Natural killer cell (primary cell): Measurements from ENCODE around the gene CENATAC. TPM values are rescaled to one million over a fixed set of nuclear protein-coding genes. Genes with fewer than 3 reads are reported as not detected.

ENCODE experiments used
- ATAC-seq, 3 donors: fragments of 150-1000 bp in 2 of 3; fragments of 200-7000 bp in 1 of 3; cut with Tn5 transposase; 1 replicate in 1 of 3; 2 replicates in 2 of 3; pipeline ENCODE4 v1.10.0; 2021; ENCODE audit warnings: mild to moderate bottlenecking in 2 of 3, moderate library complexity in 2 of 3
- DNase-seq, 2 donors: peaks; one replicate each; pipeline versions ENCODE4 v3.0.0 to v3.0.0-alpha.2; 2013 to 2021; ENCODE audit warnings: mixed read lengths in 1 of 2
- H3K27ac ChIP-seq: one replicate; pipeline ENCODE4 v1.5.1; 2013; ENCODE audit warnings: mild to moderate bottlenecking, low read length
- H3K27me3 ChIP-seq: one replicate; pipeline ENCODE4 v1.6.1; 2013; ENCODE audit warnings: low read length; ENCODE audit not compliant: control insufficient read depth, insufficient read depth
- H3K36me3 ChIP-seq: one replicate; pipeline ENCODE4 v1.6.1; 2013; ENCODE audit warnings: low read length; ENCODE audit not compliant: control insufficient read depth, insufficient read depth
- H3K4me1 ChIP-seq: one replicate; pipeline ENCODE4 v1.6.1; 2013; ENCODE audit warnings: low read length; ENCODE audit not compliant: control insufficient read depth, insufficient read depth
- H3K4me3 ChIP-seq: one replicate; pipeline ENCODE4 v1.5.1; 2013; ENCODE audit warnings: low read length
- H3K9me3 ChIP-seq: one replicate; pipeline ENCODE4 v1.6.1; 2013; ENCODE audit warnings: low read length; ENCODE audit not compliant: control insufficient read depth, insufficient read depth
- H3K27ac Mint-ChIP-seq, 2 donors: one replicate each; pipeline ENCODE4 v1.8.0; 2022; ENCODE audit warnings: mild to moderate bottlenecking in 2 of 2, mixed read lengths in 2 of 2, moderate library complexity in 1 of 2
- H3K27me3 Mint-ChIP-seq, 2 donors: one replicate each; pipeline ENCODE4 v1.8.0; 2022; ENCODE audit warnings: low read depth in 2 of 2, mixed read lengths in 2 of 2
- H3K36me3 Mint-ChIP-seq: one replicate; pipeline ENCODE4 v1.8.0; 2022; ENCODE audit warnings: mixed read lengths
- H3K4me1 Mint-ChIP-seq, 2 donors: one replicate each; pipeline ENCODE4 v1.8.0; 2022; ENCODE audit warnings: mixed read lengths in 2 of 2
- H3K4me3 Mint-ChIP-seq: one replicate; pipeline ENCODE4 v1.8.0; 2022; ENCODE audit warnings: mild to moderate bottlenecking, moderate library complexity, mixed read lengths
- H3K9me3 Mint-ChIP-seq, 2 donors: one replicate each; pipeline ENCODE4 v1.8.0; 2022; ENCODE audit warnings: mixed read lengths in 2 of 2
- WGBS: methylation state at CpG from one replicate; pipeline ENCODE4 v1.1.7; 2013; ENCODE audit warnings: missing lambda C conversion rate; ENCODE audit not compliant: insufficient coverage; 5-methylcytosine and 5-hydroxymethylcytosine counted together
- intact Hi-C: fragments of 100-400 bp; cut with micrococcal nuclease; formaldehyde crosslinking; loops from one replicate; pipeline ENCODE4 v1.14.2; 2022
- total RNA-seq, 4 donors: library from RNA; stranded (reverse); fragments of 120-200 nt in 1 of 4; gene quantifications; one replicate each; pipeline versions ENCODE4 v1.2.3 to v1.2.4, GENCODE V29; 2013 to 2022
- TF ChIP-seq, protein P1 (sequence below): fragments of 200-600 bp; IDR thresholded peaks from one replicate; pipeline ENCODE4 v1.8.0; 2022; ENCODE audit warnings: antibody characterized with exemption

Gene CENATAC
- total RNA-seq, 3 donors from 2014 or later (not counting 1 experiment from before 2014, with no cell fraction given) = 121 to 143 (median 122) TPM

GRCh38 chr11:119025978-119026766 is 28.2 kb downstream of the CENATAC start:
- no peaks in the 10 kb centered on the region for H3K27me3 ChIP-seq
- DNase-seq = no peak
- Mint-ChIP-seq H3K9me3 (no peaks in the 10 kb centered on the region), H3K27me3 (no peaks in the 10 kb centered on the region), H3K4me3 (no peak overlapping the region), H3K4me1 (peaks cover 6 to 21% of the 10 kb centered on the region in 2 donors), H3K27ac (peak overlapping the region in 1 of 2 donors; percentile 80), H3K36me3 (peaks cover 8% of the 10 kb centered on the region)
- no peak overlapping the region for H3K27ac ChIP-seq
- ATAC-seq = no peak
- no peaks in the 10 kb centered on the region for H3K9me3 ChIP-seq
- peaks cover 10% of the 10 kb centered on the region for H3K4me1 ChIP-seq
- H3K36me3 ChIP-seq = peaks cover 44% of the 10 kb centered on the region
- WGBS = 94% methylated on average over 16 of the region's 16 CpGs
- TF ChIP-seq, protein P1, sequence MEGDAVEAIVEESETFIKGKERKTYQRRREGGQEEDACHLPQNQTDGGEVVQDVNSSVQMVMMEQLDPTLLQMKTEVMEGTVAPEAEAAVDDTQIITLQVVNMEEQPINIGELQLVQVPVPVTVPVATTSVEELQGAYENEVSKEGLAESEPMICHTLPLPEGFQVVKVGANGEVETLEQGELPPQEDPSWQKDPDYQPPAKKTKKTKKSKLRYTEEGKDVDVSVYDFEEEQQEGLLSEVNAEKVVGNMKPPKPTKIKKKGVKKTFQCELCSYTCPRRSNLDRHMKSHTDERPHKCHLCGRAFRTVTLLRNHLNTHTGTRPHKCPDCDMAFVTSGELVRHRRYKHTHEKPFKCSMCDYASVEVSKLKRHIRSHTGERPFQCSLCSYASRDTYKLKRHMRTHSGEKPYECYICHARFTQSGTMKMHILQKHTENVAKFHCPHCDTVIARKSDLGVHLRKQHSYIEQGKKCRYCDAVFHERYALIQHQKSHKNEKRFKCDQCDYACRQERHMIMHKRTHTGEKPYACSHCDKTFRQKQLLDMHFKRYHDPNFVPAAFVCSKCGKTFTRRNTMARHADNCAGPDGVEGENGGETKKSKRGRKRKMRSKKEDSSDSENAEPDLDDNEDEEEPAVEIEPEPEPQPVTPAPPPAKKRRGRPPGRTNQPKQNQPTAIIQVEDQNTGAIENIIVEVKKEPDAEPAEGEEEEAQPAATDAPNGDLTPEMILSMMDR = no peak
- no peak overlapping the region for H3K4me3 ChIP-seq
- intact Hi-C loops = no loop called here

GRCh38 chr11:119026970-119027369 is 29.0 kb downstream of the CENATAC start:
- H3K4me3 ChIP-seq = no peak overlapping the region
- no peaks in the 10 kb centered on the region for H3K9me3 Mint-ChIP-seq
- H3K36me3 Mint-ChIP-seq = peaks cover 8% of the 10 kb centered on the region
- TF ChIP-seq, protein P1 = no peak
- no peaks in the 10 kb centered on the region for H3K27me3 ChIP-seq
- H3K27me3 Mint-ChIP-seq = no peaks in the 10 kb centered on the region
- peaks cover 37% of the 10 kb centered on the region for H3K36me3 ChIP-seq
- no peak overlapping the region for H3K27ac ChIP-seq
- ATAC-seq (no peak), DNase-seq (no peak)
- H3K4me3 Mint-ChIP-seq = no peak overlapping the region
- H3K4me1 Mint-ChIP-seq = peaks cover 6 to 21% of the 10 kb centered on the region in 2 donors
- H3K4me1 ChIP-seq = peaks cover 13% of the 10 kb centered on the region
- intact Hi-C loops = no loop called here
- WGBS = 90% methylated on average over 2 of the region's 2 CpGs
- no peak overlapping the region for H3K27ac Mint-ChIP-seq
- no peaks in the 10 kb centered on the region for H3K9me3 ChIP-seq

DNA sequence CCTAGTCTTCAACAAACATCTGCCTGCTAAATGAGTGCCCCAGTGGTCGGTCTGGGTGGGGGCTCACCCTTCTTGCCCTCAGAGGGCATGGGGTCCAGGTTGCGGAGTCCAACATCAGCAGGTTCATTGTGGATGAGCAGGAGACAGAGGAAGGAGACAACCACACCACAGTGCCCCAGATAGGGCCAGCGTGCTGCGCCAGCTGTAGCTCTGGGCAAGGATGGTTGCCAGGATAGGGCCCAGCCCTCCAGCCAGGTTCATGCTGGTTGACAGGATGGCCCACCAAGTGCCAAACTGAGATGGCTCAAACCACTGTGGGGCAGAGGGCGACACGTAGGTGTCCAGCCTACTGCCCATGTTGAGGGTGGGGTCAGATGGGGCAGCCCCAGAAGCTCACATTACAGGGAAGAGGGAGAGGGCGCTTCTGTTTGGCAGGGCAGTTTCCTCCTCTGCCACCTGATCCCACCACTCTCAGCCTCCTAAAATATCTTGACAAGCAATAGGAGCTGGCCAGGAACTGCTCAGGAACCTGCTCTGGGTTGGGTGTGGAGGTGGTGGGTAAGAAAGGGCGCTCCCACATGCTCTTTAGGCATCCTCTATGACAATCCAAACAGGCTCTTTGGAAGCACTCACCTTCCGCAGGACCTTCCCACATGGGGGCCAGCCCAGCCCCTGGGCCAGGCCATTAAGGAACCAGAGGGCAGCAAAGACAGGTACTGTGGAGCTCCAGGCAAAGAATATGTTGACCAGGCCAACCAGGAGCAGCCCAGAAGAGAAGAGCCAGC is 29.8 kb downstream of the CENATAC start:
- H3K4me1 Mint-ChIP-seq = peaks cover 6 to 21% of the 10 kb centered on the region in 2 donors
- H3K27me3 Mint-ChIP-seq = no peaks in the 10 kb centered on the region
- no peak overlapping the region for H3K27ac ChIP-seq
- intact Hi-C loops = no loop called here
- H3K36me3 Mint-ChIP-seq = peaks cover 8% of the 10 kb centered on the region
- no peaks in the 10 kb centered on the region for H3K9me3 ChIP-seq
- DNase-seq (no peak), ATAC-seq (no peak)
- H3K9me3 Mint-ChIP-seq = no peaks in the 10 kb centered on the region
- no peak overlapping the region for H3K4me3 Mint-ChIP-seq
- peaks cover 13% of the 10 kb centered on the region for H3K4me1 ChIP-seq
- 98% methylated on average over 8 of the region's 9 CpGs for WGBS
- H3K27ac Mint-ChIP-seq = no peak overlapping the region
- no peaks in the 10 kb centered on the region for H3K27me3 ChIP-seq
- no peak overlapping the region for H3K4me3 ChIP-seq
- peaks cover 31% of the 10 kb centered on the region for H3K36me3 ChIP-seq
- TF ChIP-seq, protein P1 = no peak
